Posterior vena cava (tissue), 2 donors: ENCODE results near the gene ADISSP. TPM values are rescaled to one million over a fixed set of nuclear protein-coding genes. Genes with fewer than 3 reads are reported as not detected.

Experiments used
- DNase-seq: peaks from one replicate; pipeline ENCODE4 v3.0.0-alpha.2; 2020; ENCODE audit warnings: low spot score
- intact Hi-C, 2 donors: fragments of 100-400 bp; cut with DNase I; formaldehyde crosslinking; loops; one replicate each; pipeline versions ENCODE4 v1.14.1 to v1.14.2; 2022 to 2023
- total RNA-seq, 2 donors: library from RNA; stranded (reverse); fragmentation: NEBNext Ultra II Directional; extraction: Animal tissue kit (Norgen Biotek cat#: 25700); gene quantifications; one replicate each; pipeline ENCODE4 v1.2.1, GENCODE V29; 2021
- donor health status: DM: yes; HTN: yes; CAD: no.
- donor health status: DM: yes; HTN: yes; CAD: no.

ADISSP gene
- total RNA-seq, 2 donors from 2014 or later: 14.6 to 20.2 TPM

DNA sequence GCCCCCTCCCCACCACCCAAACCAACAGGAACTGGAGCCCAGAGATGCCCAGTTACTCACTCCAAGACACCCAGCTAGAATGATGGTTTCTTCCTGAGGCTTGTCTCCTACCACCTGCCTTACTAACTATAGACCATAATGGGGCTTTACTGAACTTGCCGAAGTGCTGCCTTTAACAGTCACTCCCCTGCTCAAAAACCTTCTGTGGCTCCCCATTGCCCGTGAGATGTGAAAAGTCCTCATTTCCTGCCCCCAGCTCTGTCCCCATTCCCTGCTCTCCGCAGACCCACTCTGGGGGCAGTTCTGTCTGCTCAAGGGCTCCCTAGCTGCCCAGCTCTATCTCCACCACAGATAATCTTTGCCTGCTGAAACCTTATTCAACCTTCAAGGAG, 60.0 kb downstream of the ADISSP start:
- no peak for DNase-seq
- intact Hi-C loops: no loop called here

DNA sequence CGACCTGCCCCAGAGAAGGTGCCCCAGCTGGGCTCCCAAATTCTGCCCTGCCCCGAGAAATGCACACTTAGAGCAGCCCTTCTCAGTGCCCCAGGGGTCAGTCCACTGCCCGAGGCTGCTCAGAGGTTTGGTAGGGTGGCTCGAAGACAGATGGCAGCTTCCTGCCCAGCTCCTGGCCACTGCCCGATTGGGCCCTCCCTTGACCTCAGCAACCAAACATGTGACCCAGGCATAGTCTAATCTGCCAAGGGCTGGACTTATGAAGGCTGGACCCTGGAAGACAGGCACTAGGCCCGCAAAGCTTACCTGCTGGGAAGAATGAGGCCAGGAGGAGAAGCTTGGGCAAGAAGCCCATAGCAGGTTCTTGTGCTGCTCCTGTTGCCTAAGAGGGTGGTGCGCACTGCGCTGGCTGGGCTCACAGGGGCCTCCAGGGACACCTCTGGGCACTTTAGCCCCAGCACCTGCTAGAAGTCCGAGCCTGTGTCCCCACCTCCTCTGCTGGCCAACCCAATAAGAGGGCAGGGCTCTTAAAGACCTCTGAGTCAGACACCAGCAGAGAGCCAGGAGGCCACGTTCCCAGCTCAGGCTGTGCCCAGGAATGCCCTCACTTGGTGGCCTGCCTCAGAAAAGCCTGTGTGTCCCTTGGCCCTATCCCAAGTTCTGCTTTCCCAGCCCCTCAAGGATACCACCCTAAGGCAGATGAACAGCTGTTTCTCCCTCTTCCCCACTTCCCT, 60.6 kb downstream of the ADISSP start:
- no peak for DNase-seq
- intact Hi-C loops: no loop called here

DNA sequence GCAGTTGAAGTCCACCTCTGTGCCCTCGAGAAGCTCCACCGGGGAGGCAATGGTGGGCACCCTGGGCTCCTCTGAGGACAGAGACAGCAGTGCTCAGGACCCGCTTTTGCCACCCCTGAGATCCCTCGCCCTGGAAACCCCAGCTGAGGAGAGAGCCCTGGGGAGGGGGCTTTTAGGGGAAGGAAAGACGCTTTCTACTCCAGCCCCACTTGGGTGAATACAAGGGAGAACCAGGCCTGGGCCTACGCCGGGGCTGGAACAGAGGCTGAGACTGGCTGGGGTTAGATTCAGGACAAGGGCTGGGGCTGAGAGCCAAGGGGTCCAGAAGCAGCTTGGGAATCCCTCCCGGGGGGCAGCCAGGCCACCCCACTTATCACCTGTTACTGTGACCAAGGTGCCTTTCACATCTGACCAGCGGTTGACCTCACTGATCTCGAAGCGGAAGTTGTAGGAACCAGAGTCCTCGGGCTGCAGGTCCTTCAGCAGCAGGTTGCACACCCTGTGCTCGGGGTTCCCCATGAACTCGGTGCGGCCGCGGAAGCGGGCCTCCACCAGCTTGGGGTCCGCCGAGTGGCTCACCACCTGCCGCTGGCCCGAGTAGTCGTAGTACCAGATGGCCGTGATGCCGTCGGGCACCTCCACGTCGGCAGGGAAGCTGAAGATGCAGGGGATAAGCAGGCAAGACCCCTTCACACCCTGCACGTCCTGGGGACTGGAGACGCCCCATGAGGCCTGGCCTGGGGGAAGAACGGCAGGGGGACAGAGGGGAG, 61.4 kb downstream of the ADISSP start:
- intact Hi-C loops: no loop called here
- DNase-seq: no peak

DNA sequence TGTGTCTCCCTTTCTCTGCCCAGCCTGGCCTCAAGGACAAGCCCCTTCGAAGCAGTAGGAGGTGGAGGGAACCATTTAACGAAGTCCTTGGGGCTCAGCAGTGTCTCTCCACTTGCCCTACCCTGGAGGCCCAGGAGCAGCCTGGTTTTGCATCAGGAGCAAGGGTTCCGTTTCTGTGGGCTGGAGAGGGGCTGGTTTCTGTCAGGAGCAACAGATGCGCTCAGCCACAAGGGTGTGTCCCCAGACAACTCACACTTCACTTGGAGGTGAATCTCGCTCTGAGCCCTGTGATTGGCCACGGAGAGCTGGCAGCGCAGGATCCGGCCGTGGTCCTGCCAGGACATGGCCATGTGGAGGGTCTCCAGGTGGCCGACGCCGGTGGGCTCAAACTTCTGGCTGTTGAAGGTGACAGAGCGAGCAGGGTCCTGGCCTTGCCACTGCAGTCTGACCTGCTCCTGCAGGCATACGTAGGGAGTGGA, 62.0 kb downstream of the ADISSP start:
- no peak for DNase-seq
- intact Hi-C loops: no loop called here

DNA sequence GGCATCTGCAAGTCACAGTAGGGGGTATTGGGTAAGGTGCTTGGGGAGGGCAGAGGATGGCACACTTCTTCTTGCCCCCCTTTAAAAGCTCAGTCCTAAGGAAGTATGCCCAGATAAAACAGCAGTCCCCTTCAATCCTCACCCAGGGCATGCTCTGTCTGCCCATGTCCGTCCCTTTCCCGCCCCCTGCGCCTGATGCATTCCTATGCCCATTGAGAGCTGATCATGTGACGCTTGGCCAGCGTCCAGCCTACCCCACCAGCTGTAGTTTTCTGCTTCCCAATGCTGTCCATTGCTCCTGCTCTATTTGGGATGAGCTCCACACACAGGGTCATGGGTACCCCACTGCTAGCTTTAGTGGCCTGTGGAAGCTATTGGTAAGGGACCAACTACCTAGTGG, 63.5 kb downstream of the ADISSP start:
- DNase-seq: no peak
- intact Hi-C loops: no loop called here

Other genes starting within 250 kb of the ADISSP start
- gene GFRA4, start 104.4 kb downstream of the ADISSP start, total RNA-seq: not detected
- gene ADAM33, start 85.7 kb downstream of the ADISSP start, total RNA-seq: 10 to 100 TPM; 52.0 to 70.3 TPM
- gene SIGLEC1, start 55.2 kb downstream of the ADISSP start, total RNA-seq: 10 to 100 TPM; 12.6 to 41.1 TPM
- 10 to 100 TPM; 18.0 to 18.5 TPM for gene HSPA12B, start 35.1 kb downstream of the ADISSP start, total RNA-seq
- not detected for gene SPEF1, start 13.7 kb upstream of the ADISSP start, total RNA-seq
- gene CENPB, start 19.0 kb upstream of the ADISSP start, total RNA-seq: 100 to 1,000 TPM in 1 of 2 donors, 10 to 100 TPM in 1; 97.4 to 119 TPM
- 10 to 100 TPM; 24.0 to 24.2 TPM for gene CDC25B, start 28.6 kb upstream of the ADISSP start, total RNA-seq
- gene AP5S1, start 52.8 kb upstream of the ADISSP start, total RNA-seq: 10 to 100 TPM in 1 of 2 donors, 1 to 10 TPM in 1; 8.8 to 11.2 TPM
- 10 to 100 TPM; 26.2 to 27.1 TPM for gene MAVS, start 79.1 kb upstream of the ADISSP start, total RNA-seq
- 10 to 100 TPM; 27.0 to 31.5 TPM for gene PANK2, start 121.6 kb upstream of the ADISSP start, total RNA-seq
- 10 to 100 TPM; 14.3 to 16.2 TPM for gene RNF24, start 247.8 kb upstream of the ADISSP start, total RNA-seq